SK-N-SH (cell line): ENCODE results near the gene BCAN. TPM values are rescaled to one million over a fixed set of nuclear protein-coding genes. Genes with fewer than 3 reads are reported as not detected.

Experiments used
- CTCF ChIA-PET: fragments of 300-600, 350-600 bp; formaldehyde crosslinking; extraction: SDS; loops from one replicate; lab custom pipeline; 2021; lab: Yijun Ruan, JAX
- POLR2A ChIA-PET: fragments of 350-600 bp; sonication (Branson Sonifier 250); formaldehyde crosslinking; extraction: SDS; loops from one replicate; lab custom pipeline; 2020; ENCODE audit warnings: antibody characterized with exemption, inconsistent platforms; lab: Yijun Ruan, JAX
- DNase-seq: peaks from one replicate; pipeline ENCODE4 v3.0.0; 2012
- H2AFZ ChIP-seq: fragments of 200-600 bp; sonication (generic); 2 replicates; pipeline ENCODE4 v1.8.1; 2016; ENCODE audit warnings: antibody characterized with exemption, mild to moderate bottlenecking, low read depth
- H3F3A ChIP-seq: fragments of 200-600 bp; sonication (generic); replicated peaks from 2 replicates; pipeline ENCODE3; 2016; ENCODE audit warnings: antibody characterized with exemption, mild to moderate bottlenecking; ENCODE audit not compliant: insufficient read depth
- H3K27ac ChIP-seq, 2 experiments: fragments of 200-500 bp in 1 of 2; fragments of 200-600 bp in 1 of 2; sonication (Bioruptor generic) in 1 of 2; sonication (generic), shearing (Covaris generic) in 1 of 2; 2 replicates each; pipeline versions ENCODE4 v1.5.1 to v1.6.1; 2014 to 2016; ENCODE audit warnings: low read depth in 2 of 2, inconsistent platforms in 1 of 2, low read length in 1 of 2, mild to moderate bottlenecking in 1 of 2, mixed read lengths in 1 of 2
- H3K27me3 ChIP-seq: fragments of 200-600 bp; sonication (generic), shearing (Covaris generic); 2 replicates; pipeline ENCODE4 v1.6.1; 2016; ENCODE audit warnings: mixed run types; ENCODE audit not compliant: insufficient read depth
- H3K36me3 ChIP-seq, 2 experiments: fragments of 200-500 bp in 1 of 2; fragments of 200-600 bp in 1 of 2; sonication (Bioruptor generic) in 1 of 2; sonication (generic) in 1 of 2; replicated peaks in 1 of 2; 2 replicates each; pipeline versions ENCODE3 to v1.5.1; 2014 to 2016; ENCODE audit warnings: low read length in 1 of 2, mild to moderate bottlenecking in 1 of 2; ENCODE audit not compliant: insufficient read depth in 2 of 2, control insufficient read depth in 1 of 2
- H3K4me1 ChIP-seq, 2 experiments: fragments of 200-500 bp in 1 of 2; fragments of 200-600 bp in 1 of 2; sonication (Bioruptor generic) in 1 of 2; sonication (generic), shearing (Covaris generic) in 1 of 2; 2 replicates each; pipeline versions ENCODE4 v1.5.1 to v1.6.1; 2014 to 2016; ENCODE audit warnings: low read depth in 1 of 2, low read length in 1 of 2, mixed run types in 1 of 2; ENCODE audit not compliant: insufficient read depth in 2 of 2, control insufficient read depth in 1 of 2
- H3K4me2 ChIP-seq: fragments of 200-600 bp; sonication (generic), shearing (Covaris generic); 2 replicates; pipeline ENCODE4 v1.6.1; 2017; ENCODE audit warnings: mixed run types
- H3K4me3 ChIP-seq, 2 experiments: fragments of 200-500 bp in 1 of 2; fragments of 200-600 bp in 1 of 2; sonication (Bioruptor generic) in 1 of 2; sonication (generic), shearing (Covaris generic) in 1 of 2; 2 replicates each; pipeline versions ENCODE4 v1.5.1 to v1.8.1; 2014 to 2016; ENCODE audit warnings: low read depth in 2 of 2, inconsistent platforms in 1 of 2, low read length in 1 of 2, mild to moderate bottlenecking in 1 of 2, mixed read lengths in 1 of 2, moderate library complexity in 1 of 2
- H3K79me2 ChIP-seq: fragments of 200-600 bp; sonication (generic); 2 replicates; pipeline ENCODE4 v1.8.1; 2017; ENCODE audit warnings: mild to moderate bottlenecking; ENCODE audit not compliant: insufficient read depth
- H3K9ac ChIP-seq: fragments of 200-600 bp; sonication (generic); 2 replicates; pipeline ENCODE4 v1.6.1; 2017; ENCODE audit warnings: mixed run types
- H3K9me2 ChIP-seq: fragments of 200-600 bp; sonication (generic); 2 replicates; pipeline ENCODE4 v1.6.1; 2017; ENCODE audit warnings: mixed run types
- H3K9me3 ChIP-seq: fragments of 200-600 bp; sonication (generic); 2 replicates; pipeline ENCODE4 v1.6.1; 2017; ENCODE audit warnings: mixed run types, mild to moderate bottlenecking, moderate library complexity
- H4K20me1 ChIP-seq: fragments of 200-600 bp; sonication (generic); 2 replicates; pipeline ENCODE4 v1.6.1; 2017; ENCODE audit warnings: mild to moderate bottlenecking, mixed run types; ENCODE audit not compliant: insufficient read depth
- EP300 ChIP-seq, 2 experiments: IDR thresholded peaks; 2 replicates each; pipeline versions ENCODE4 v1.4.0 to v1.6.1; 2012; ENCODE audit warnings: borderline replicate concordance in 1 of 2, low read depth in 1 of 2, low read length in 1 of 2
- FOSL2 ChIP-seq: IDR thresholded peaks from 2 replicates; pipeline ENCODE4 v1.4.0; 2012; ENCODE audit warnings: low read depth, mild to moderate bottlenecking, moderate library complexity, borderline replicate concordance
- FOXJ3 ChIP-seq: sonication (generic); formaldehyde crosslinking; IDR thresholded peaks from 2 replicates; pipeline ENCODE4 v1.5.1; 2020; ENCODE audit warnings: mild to moderate bottlenecking, missing genetic modification reagents
- FOXM1 ChIP-seq: IDR thresholded peaks from 2 replicates; pipeline ENCODE4 v1.4.0; 2012; ENCODE audit warnings: low read depth, mild to moderate bottlenecking
- GABPA ChIP-seq: IDR thresholded peaks from 2 replicates; pipeline ENCODE4 v1.4.0; 2012; ENCODE audit warnings: low read depth, mild to moderate bottlenecking
- GATA2 ChIP-seq: sonication (generic); formaldehyde crosslinking; IDR thresholded peaks from 2 replicates; pipeline ENCODE4 v1.5.0; 2020; ENCODE audit warnings: mild to moderate bottlenecking, missing genetic modification reagents
- JUND ChIP-seq: IDR thresholded peaks from 2 replicates; pipeline ENCODE4 v1.4.0; 2012
- MEF2A ChIP-seq: IDR thresholded peaks from 2 replicates; pipeline ENCODE4 v1.4.0; 2012; ENCODE audit warnings: low read depth, borderline replicate concordance
- MXI1 ChIP-seq: IDR thresholded peaks from 2 replicates; pipeline ENCODE4 v1.6.1; 2012; ENCODE audit warnings: mild to moderate bottlenecking, low read depth, low read length, improper control_type of control experiment
- NRF1 ChIP-seq: IDR thresholded peaks from 2 replicates; pipeline ENCODE4 v1.6.1; 2012; ENCODE audit warnings: low read depth, mild to moderate bottlenecking, low read length
- POLR2AphosphoS5 ChIP-seq: IDR thresholded peaks from 2 replicates; pipeline ENCODE4 v1.6.1; 2012; ENCODE audit warnings: low read depth, low read length
- RAD21 ChIP-seq: IDR thresholded peaks from 2 replicates; pipeline ENCODE4 v1.6.1; 2012; ENCODE audit warnings: mild to moderate bottlenecking, low read length
- RCOR1 ChIP-seq: fragments of 150-350 bp; IDR thresholded peaks from 2 replicates; pipeline ENCODE4 v1.6.1; 2017; ENCODE audit warnings: antibody characterized with exemption, low read length
- RXRA ChIP-seq: IDR thresholded peaks from 2 replicates; pipeline ENCODE4 v1.4.0; 2012; ENCODE audit warnings: low read depth, mild to moderate bottlenecking, borderline replicate concordance
- TAF1 ChIP-seq: IDR thresholded peaks from 2 replicates; pipeline ENCODE4 v1.6.1; 2012; ENCODE audit warnings: low read depth, mild to moderate bottlenecking, low read length, moderate library complexity, borderline replicate concordance
- TCF12 ChIP-seq: IDR thresholded peaks from 2 replicates; pipeline ENCODE4 v1.4.0; 2012
- WGBS: methylation state at CpG from one replicate; pipeline ENCODE4 v1.1.6; 2017; ENCODE audit warnings: low lambda C conversion rate; 5-methylcytosine and 5-hydroxymethylcytosine counted together
- polyA plus RNA-seq, 3 experiments: library from polyadenylated mRNA; depleted of rRNA; stranded (reverse); fragments of >200 nt; gene quantifications; 2 replicates each; pipeline ENCODE4 v1.2.3, GENCODE V29; 2012
- TF ChIP-seq, protein P1 (sequence below): IDR thresholded peaks from 2 replicates; pipeline ENCODE4 v1.4.0; 2012; ENCODE audit warnings: low read depth
- TF ChIP-seq, protein P2 (sequence below): fragments of 200-600 bp; sonication (generic); IDR thresholded peaks from 2 replicates; pipeline ENCODE4 v1.6.1; 2017; ENCODE audit warnings: antibody characterized with exemption, mild to moderate bottlenecking, moderate library complexity
- TF ChIP-seq, protein P3 (sequence below): fragments of 150-350 bp; IDR thresholded peaks from 2 replicates; pipeline ENCODE4 v1.6.1; 2017; ENCODE audit warnings: antibody characterized with exemption, low read length, low read depth, borderline replicate concordance
- TF ChIP-seq, protein P4 (sequence below): fragments of 150-350 bp; IDR thresholded peaks from 2 replicates; pipeline ENCODE4 v1.6.1; 2016; ENCODE audit warnings: mild to moderate bottlenecking, low read depth, low read length
- TF ChIP-seq, protein P5 (sequence below): IDR thresholded peaks from 2 replicates; pipeline ENCODE4 v1.4.0; 2012; ENCODE audit warnings: low read depth, borderline replicate concordance

Gene BCAN
- polyA plus RNA-seq, 1 of the 3 experiments (the other 2 are of a cell fraction): 0.25 TPM

DNA sequence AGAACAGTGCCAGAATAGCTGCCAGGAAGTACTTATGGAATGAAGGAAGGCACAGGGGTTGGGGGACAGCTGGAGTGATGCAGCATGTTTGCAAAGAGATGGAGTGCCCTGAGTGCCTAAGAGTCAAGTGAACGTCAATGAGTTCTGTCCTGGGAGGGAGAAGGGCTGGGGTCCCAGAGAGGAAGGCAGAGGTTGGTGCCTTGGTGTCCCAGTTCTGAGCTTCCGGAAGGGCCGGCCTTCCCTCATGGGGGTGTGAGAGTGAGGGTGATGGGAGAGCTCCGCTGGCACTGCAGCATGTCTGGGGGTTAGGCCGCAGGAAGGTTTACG, 17.7 kb downstream of the BCAN start:
- peak overlapping the region in 1 of 2 experiments; percentile 54; a peak in 1 of 4 replicates for H3K4me3 ChIP-seq
- DNase-seq: no peak
- TF ChIP-seq FOSL2: no peak
- no peak for TF ChIP-seq FOXJ3 (CRISPR knock-in tag)
- no peak for TF ChIP-seq POLR2AphosphoS5
- TF ChIP-seq FOXM1: no peak
- TF ChIP-seq RAD21: no peak
- TF ChIP-seq, protein P1, sequence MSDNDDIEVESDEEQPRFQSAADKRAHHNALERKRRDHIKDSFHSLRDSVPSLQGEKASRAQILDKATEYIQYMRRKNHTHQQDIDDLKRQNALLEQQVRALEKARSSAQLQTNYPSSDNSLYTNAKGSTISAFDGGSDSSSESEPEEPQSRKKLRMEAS: no peak
- no peak for TF ChIP-seq TCF12
- TF ChIP-seq JUND: no peak
- TF ChIP-seq TAF1: no peak
- TF ChIP-seq, protein P2, sequence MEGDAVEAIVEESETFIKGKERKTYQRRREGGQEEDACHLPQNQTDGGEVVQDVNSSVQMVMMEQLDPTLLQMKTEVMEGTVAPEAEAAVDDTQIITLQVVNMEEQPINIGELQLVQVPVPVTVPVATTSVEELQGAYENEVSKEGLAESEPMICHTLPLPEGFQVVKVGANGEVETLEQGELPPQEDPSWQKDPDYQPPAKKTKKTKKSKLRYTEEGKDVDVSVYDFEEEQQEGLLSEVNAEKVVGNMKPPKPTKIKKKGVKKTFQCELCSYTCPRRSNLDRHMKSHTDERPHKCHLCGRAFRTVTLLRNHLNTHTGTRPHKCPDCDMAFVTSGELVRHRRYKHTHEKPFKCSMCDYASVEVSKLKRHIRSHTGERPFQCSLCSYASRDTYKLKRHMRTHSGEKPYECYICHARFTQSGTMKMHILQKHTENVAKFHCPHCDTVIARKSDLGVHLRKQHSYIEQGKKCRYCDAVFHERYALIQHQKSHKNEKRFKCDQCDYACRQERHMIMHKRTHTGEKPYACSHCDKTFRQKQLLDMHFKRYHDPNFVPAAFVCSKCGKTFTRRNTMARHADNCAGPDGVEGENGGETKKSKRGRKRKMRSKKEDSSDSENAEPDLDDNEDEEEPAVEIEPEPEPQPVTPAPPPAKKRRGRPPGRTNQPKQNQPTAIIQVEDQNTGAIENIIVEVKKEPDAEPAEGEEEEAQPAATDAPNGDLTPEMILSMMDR: no peak
- no peak for TF ChIP-seq EP300 (IDR thresholded peaks at IDR 0.05; ENCODE audit: borderline replicate concordance in 1 of 2, low read depth in 1 of 2, low read length in 1 of 2)
- TF ChIP-seq RXRA: no peak
- H3F3A ChIP-seq: peaks cover 21% of the 10 kb centered on the region
- H3K36me3 ChIP-seq: no peaks in the 10 kb centered on the region
- no peaks in the 10 kb centered on the region for H3K79me2 ChIP-seq
- ChIA-PET POLR2A (interaction anchor here (3.6 kb wide), 1 partner anchor 17 kb away, joined by 36 read pairs; the partner anchor contains the start of gene NES), CTCF (interaction anchor here (0.6 to 13.1 kb wide), 38 partner anchors 8 to 345 kb away, joined by 3 to 682 read pairs (median 4); partner anchors contain the start of genes BCAN, HAPLN2, ISG20L2 and METTL25B)
- no peaks in the 10 kb centered on the region for H3K9me2 ChIP-seq
- peaks cover 46 to 47% of the 10 kb centered on the region in 2 experiments; a peak in 3 of 4 replicates for H3K4me1 ChIP-seq
- peak overlapping the region in 1 of 2 experiments; percentile 48; a peak in 2 of 4 replicates for H3K27ac ChIP-seq
- WGBS: 42% methylated on average over 6 of the region's 6 CpGs
- H3K9ac ChIP-seq: no peak overlapping the region
- peaks cover 3% of the 10 kb centered on the region; the same call in 1 of the 2 replicates for H4K20me1 ChIP-seq
- H3K4me2 ChIP-seq: peak overlapping the region; percentile 75
- no peaks in the 10 kb centered on the region for H3K27me3 ChIP-seq
- H2AFZ ChIP-seq: peak overlapping the region; percentile 67
- H3K9me3 ChIP-seq: no peaks in the 10 kb centered on the region

DNA sequence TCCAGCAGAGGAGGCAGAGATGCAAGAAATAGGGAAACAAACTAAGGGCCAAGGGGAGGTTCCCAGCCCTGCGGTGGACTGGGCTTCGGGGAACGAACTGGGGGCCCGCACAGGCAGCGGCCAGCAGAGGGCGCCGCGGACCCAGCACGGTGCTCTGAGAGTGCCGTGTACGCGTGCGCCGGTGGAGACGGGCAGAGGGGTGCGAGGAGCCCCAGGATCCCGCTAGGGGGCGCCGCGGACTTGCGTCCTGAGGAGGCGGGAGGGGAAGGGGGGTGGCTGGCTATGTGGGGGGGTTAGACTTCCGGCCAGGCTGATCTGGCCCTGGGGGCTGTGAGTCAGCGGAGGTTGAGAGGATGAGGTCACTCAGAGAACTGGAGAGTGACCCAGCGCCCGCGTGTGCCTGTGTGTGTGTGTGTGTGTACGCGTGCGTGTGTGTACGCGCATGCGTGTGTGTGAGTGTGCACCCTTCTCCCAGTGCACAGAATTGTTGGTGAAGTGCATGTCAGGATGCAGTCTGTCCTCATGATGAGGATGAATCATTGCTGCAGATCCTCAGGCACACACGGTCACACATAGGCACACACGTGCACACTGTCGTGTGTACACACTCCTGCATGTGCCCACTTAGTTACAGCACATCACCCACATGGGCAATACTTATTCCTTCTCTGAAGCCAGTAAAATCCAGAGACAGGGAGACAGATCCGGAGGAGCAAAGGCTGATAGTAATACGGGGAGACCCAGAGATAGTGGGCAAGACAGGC, 18.3 kb downstream of the BCAN start:
- peaks cover 3% of the 10 kb centered on the region; the same call in 1 of the 2 replicates for H4K20me1 ChIP-seq
- TF ChIP-seq RCOR1 (peak; percentile 77), JUND (peak; percentile 78; the same call in 1 of the 2 replicates), GABPA (peak; percentile 64), NRF1 (peak; percentile 74), RAD21 (peak; percentile 90), MXI1 (peak; percentile 74), MEF2A (no peak), EP300 (IDR thresholded peaks at IDR 0.05; ENCODE audit: borderline replicate concordance in 1 of 2, low read depth in 1 of 2, low read length in 1 of 2) (peak in 1 of 2 experiments; percentile 37; a peak in 1 of 4 replicates), TAF1 (0 out of 2 replicates have a peak, but pooled peaks have one; percentile 25), GATA2 (no peak), FOXJ3 (CRISPR knock-in tag) (no peak; the same call in 1 of the 2 replicates)
- TF ChIP-seq, protein P3, sequence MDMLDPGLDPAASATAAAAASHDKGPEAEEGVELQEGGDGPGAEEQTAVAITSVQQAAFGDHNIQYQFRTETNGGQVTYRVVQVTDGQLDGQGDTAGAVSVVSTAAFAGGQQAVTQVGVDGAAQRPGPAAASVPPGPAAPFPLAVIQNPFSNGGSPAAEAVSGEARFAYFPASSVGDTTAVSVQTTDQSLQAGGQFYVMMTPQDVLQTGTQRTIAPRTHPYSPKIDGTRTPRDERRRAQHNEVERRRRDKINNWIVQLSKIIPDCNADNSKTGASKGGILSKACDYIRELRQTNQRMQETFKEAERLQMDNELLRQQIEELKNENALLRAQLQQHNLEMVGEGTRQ: no peak
- TF ChIP-seq, protein P4, sequence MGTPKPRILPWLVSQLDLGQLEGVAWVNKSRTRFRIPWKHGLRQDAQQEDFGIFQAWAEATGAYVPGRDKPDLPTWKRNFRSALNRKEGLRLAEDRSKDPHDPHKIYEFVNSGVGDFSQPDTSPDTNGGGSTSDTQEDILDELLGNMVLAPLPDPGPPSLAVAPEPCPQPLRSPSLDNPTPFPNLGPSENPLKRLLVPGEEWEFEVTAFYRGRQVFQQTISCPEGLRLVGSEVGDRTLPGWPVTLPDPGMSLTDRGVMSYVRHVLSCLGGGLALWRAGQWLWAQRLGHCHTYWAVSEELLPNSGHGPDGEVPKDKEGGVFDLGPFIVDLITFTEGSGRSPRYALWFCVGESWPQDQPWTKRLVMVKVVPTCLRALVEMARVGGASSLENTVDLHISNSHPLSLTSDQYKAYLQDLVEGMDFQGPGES: no peak
- TF ChIP-seq, protein P5, sequence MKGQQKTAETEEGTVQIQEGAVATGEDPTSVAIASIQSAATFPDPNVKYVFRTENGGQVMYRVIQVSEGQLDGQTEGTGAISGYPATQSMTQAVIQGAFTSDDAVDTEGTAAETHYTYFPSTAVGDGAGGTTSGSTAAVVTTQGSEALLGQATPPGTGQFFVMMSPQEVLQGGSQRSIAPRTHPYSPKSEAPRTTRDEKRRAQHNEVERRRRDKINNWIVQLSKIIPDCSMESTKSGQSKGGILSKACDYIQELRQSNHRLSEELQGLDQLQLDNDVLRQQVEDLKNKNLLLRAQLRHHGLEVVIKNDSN: no peak

More for the DNA sequence above, 18.3 kb downstream of the BCAN start:
- Histone ChIP-seq H3K4me1 (peaks cover 44 to 48% of the 10 kb centered on the region in 2 experiments; a peak in 3 of 4 replicates), H3K27me3 (no peaks in the 10 kb centered on the region), H2AFZ (peak overlapping the region; percentile 67), H3K9me2 (no peaks in the 10 kb centered on the region), H3F3A (peaks cover 21% of the 10 kb centered on the region), H3K9me3 (no peaks in the 10 kb centered on the region), H3K27ac (peak overlapping the region; percentile 72 to 87), H3K79me2 (no peaks in the 10 kb centered on the region), H3K4me3 (peak overlapping the region; percentile 34 to 54; a peak in 2 of 4 replicates), H3K36me3 (no peaks in the 10 kb centered on the region), H3K9ac (peak overlapping the region; percentile 40; the same call in 1 of the 2 replicates), H3K4me2 (peak overlapping the region; percentile 82)
- WGBS: 10% methylated on average over 27 of the region's 38 CpGs
- ChIA-PET POLR2A (interaction anchor here (3.6 kb wide), 1 partner anchor 16 kb away, joined by 36 read pairs; the partner anchor contains the start of gene NES), CTCF (interaction anchor here (0.6 to 13.1 kb wide), 44 partner anchors 8 to 345 kb away, joined by 3 to 682 read pairs (median 4); partner anchors contain the start of genes BCAN, HAPLN2, ISG20L2 and METTL25B)
- peak; percentile 99 for DNase-seq
